IPS-20b (cell line): ENCODE results near the gene SLC10A7.

Experiments used
- H3K27ac ChIP-seq: one replicate; pipeline ENCODE4 v1.5.1; 2013; ENCODE audit warnings: low read length
- H3K27me3 ChIP-seq: 2 replicates; pipeline ENCODE4 v1.6.1; 2013; ENCODE audit warnings: mild to moderate bottlenecking, low read length, inconsistent platforms; ENCODE audit not compliant: insufficient read depth
- H3K36me3 ChIP-seq: 2 replicates; pipeline ENCODE4 v1.6.1; 2013; ENCODE audit warnings: low read depth, mild to moderate bottlenecking, inconsistent platforms, low read length, moderate library complexity; ENCODE audit not compliant: insufficient read depth
- H3K4me1 ChIP-seq: 2 replicates; pipeline ENCODE4 v1.6.1; 2013; ENCODE audit warnings: mild to moderate bottlenecking, control low read depth, inconsistent platforms, low read length, moderate library complexity; ENCODE audit not compliant: insufficient read depth
- H3K4me3 ChIP-seq: 2 replicates; pipeline ENCODE4 v1.5.1; 2013; ENCODE audit warnings: mild to moderate bottlenecking, low read length, inconsistent platforms
- H3K9ac ChIP-seq: 2 replicates; pipeline ENCODE4 v1.6.1; 2013; ENCODE audit warnings: low read depth, mild to moderate bottlenecking, inconsistent platforms, low read length, moderate library complexity
- H3K9me3 ChIP-seq: 2 replicates; pipeline ENCODE4 v1.6.1; 2013; ENCODE audit warnings: mild to moderate bottlenecking, low read depth, low read length, inconsistent platforms; ENCODE audit not compliant: insufficient read depth

SLC10A7 gene

DNA sequence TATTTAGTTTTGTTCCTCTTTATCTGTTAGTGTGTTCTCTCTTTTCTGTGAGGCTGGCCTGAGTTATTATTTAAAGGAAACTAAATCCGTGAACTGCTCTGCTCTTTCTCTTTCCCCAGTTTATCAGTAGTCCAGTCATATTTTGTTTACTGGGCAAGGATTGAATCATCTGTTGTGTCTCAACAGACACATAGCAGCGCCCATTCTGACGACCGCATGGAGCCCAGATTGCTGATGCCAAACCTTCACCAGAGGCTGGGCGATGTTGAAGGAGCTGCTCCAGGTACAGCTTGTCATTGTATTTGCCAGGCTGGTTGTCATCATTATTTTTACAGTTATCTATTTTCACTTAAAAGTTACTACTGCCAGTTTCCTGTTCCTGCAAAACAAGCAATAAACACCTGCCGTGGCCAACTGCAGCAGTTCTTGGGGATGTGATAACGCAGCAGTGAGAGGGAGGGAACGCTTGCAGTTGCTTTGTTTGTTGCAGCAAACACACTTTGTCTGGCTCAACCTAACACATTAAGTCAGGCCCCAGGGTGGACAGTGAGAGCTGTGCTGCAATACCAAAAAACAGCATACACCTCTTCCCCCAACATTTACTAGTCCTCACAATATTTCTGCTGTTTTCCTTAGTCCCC lies 297.3 kb downstream of the SLC10A7 start:
- Histone ChIP-seq H3K9me3 (no peaks in the 10 kb centered on the region), H3K36me3 (no peaks in the 10 kb centered on the region), H3K27me3 (no peaks in the 10 kb centered on the region), H3K9ac (no peak overlapping the region), H3K4me3 (no peak overlapping the region), H3K27ac (no peak overlapping the region), H3K4me1 (no peaks in the 10 kb centered on the region)

DNA sequence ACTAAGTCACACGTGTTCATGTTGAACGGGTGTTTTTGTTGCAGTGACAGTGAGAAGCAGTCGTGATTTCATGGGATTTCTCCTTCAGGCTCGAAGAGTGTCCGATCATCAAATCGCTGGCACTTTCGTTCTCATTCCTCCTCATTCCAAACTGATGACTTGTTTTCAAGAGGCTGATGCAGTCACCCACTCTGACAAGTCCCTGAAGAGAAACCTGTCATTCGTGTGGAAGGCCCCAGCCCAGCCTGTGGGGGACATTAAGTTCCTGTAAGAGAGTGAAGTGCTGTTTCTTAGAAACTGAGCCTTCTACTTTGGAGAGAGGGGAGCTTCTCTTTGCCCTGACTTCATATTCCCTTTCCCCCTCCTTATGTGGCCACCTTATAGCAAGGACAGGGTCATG lies 299.4 kb downstream of the SLC10A7 start:
- Histone ChIP-seq H3K4me3 (no peak overlapping the region), H3K4me1 (no peaks in the 10 kb centered on the region), H3K27ac (no peak overlapping the region), H3K27me3 (no peaks in the 10 kb centered on the region), H3K9ac (no peak overlapping the region), H3K9me3 (no peaks in the 10 kb centered on the region), H3K36me3 (no peaks in the 10 kb centered on the region)

DNA sequence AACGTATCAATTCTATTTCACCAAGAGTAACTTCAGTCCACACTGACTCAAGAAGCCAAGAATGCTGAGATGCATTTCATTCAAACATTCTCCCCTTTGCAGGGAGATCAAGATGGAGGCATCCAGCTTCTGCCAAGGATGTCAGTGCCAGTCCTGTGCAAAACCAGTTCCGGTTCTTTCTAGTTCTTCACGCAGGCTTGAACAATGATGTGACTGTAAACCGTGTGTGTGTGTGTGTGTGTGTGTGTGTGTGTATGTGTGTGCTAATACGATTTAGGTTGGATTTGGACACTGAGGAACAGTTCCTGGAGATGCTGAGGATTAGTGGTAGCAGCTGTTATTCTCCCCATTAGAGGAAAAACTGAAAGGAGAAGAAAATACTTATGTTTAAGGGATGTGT lies 307.5 kb downstream of the SLC10A7 start, which contains the start of gene REELD1:
Gene REELD1, plus strand, starts transcription at position 301 of the 400 bp plus-strand sequence. CDS start 2,415 bp downstream, outside the sequence.
- Histone ChIP-seq H3K4me3 (no peak within 1 kb of the TSS), H3K9ac (no peak within 1 kb of the TSS), H3K27ac (no peak within 1 kb of the TSS), H3K27me3 (no peaks in the 10 kb centered on the region), H3K9me3 (no peaks in the 10 kb centered on the region), H3K4me1 (no peaks in the 10 kb centered on the region), H3K36me3 (no peaks in the 10 kb centered on the region)

DNA sequence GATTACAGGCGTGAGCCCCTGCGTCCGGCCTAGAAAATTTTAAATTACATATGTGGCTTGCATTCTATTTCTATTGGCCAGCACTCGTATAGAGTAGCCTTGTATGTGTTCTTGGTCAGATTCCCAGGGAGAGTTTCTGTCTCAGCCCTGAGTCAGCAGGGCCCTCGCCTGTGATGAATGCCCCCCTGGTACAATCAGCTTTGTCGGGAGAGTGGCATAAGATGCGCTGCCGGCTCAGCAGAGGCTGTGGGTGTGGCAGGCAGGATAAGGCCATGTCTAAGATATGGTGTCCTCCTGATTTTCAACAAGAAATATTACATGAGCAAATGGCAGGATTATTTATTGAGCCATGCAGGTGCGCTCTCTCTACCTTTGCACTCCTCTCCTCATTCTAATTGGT lies 309.0 kb downstream of the SLC10A7 start:
- Histone ChIP-seq H3K4me3 (no peak overlapping the region), H3K36me3 (no peaks in the 10 kb centered on the region), H3K27ac (no peak overlapping the region), H3K9me3 (no peaks in the 10 kb centered on the region), H3K9ac (no peak overlapping the region), H3K27me3 (no peaks in the 10 kb centered on the region), H3K4me1 (no peaks in the 10 kb centered on the region)

DNA sequence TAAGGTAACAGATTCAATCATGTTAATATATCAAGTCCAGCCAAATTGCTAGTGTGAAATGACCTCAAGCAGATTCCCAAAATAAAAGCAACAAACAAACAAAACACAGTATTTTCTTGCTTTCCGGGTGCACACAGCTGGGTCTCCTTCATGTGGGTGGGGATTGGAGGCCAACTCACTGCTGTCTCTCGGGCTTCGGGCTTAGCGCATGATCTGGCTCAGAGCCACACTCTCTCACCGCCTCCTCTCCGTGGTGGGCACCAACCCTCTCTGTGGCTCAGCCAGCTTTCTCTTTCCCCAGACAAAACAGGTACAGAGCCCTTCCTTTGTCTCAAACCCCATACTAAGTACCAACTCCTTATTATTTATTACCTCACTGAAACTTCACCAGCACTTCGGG lies 310.3 kb downstream of the SLC10A7 start:
- no peak overlapping the region for H3K4me3 ChIP-seq
- no peaks in the 10 kb centered on the region for H3K27me3 ChIP-seq
- no peak overlapping the region for H3K27ac ChIP-seq
- no peak overlapping the region for H3K9ac ChIP-seq
- no peaks in the 10 kb centered on the region for H3K9me3 ChIP-seq
- H3K4me1 ChIP-seq, result no peaks in the 10 kb centered on the region
- H3K36me3 ChIP-seq, result no peaks in the 10 kb centered on the region

DNA sequence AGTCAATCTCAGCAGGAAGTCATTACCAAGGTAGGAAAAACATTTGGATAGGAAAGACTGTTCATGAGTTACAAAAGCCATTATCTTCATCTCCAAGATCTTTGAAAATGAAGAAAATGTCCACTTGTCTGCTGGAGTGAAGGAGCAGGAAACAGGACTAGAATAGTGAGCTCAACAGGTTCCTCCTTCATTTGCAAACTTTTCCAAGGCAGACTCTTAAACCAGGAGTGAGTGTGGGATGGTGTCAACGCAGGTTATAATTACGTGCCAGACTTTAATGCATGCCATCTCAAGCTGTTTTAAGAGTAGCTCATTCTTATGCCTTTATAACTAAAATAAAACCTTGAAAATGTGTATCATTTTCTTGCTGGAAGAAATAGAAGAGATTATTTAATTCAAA lies 310.9 kb downstream of the SLC10A7 start:
- H3K36me3 ChIP-seq, result no peaks in the 10 kb centered on the region
- H3K27ac ChIP-seq, result no peak overlapping the region
- no peaks in the 10 kb centered on the region for H3K9me3 ChIP-seq
- H3K27me3 ChIP-seq, result no peaks in the 10 kb centered on the region
- H3K4me3 ChIP-seq, result no peak overlapping the region
- no peaks in the 10 kb centered on the region for H3K4me1 ChIP-seq
- no peak overlapping the region for H3K9ac ChIP-seq

DNA sequence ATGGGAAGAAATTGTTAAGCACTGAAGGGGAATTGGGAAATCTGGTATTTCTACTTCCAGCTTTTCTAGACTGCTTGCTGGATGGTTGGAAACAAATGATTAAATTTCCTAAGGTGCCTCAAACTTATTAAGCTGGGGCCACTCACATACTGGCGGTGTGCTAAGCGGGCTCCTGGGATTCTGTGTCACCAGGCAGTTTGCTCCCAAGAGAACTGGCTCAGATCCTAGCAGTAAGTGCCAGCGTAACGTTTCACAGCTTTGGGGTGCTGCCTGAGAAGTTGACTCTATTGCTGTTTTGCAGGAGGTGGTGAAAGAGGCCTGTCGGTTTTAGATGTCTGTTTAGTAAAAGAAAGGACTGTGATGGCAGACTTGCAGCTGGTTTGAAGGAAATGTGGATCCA lies 314.3 kb downstream of the SLC10A7 start:
- no peak overlapping the region for H3K9ac ChIP-seq
- H3K4me3 ChIP-seq, result no peak overlapping the region
- H3K36me3 ChIP-seq, result no peaks in the 10 kb centered on the region
- no peaks in the 10 kb centered on the region for H3K27me3 ChIP-seq
- no peaks in the 10 kb centered on the region for H3K4me1 ChIP-seq
- no peak overlapping the region for H3K27ac ChIP-seq
- no peaks in the 10 kb centered on the region for H3K9me3 ChIP-seq
